A549 (cell line): Measurements from ENCODE around the gene BCL3.

ENCODE experiments used
- CBX2 ChIP-seq: fragments of 200-600 bp; sonication (generic); IDR thresholded peaks from 2 replicates; pipeline ENCODE4 v1.6.1; 2016; ENCODE audit warnings: low read depth, mild to moderate bottlenecking, borderline replicate concordance
- EP300 ChIP-seq, 2 experiments: fragments of >200 bp; sonication (Bioruptor Twin); formaldehyde crosslinking; IDR thresholded peaks; 2 replicates in 1 of 2; 3 replicates in 1 of 2; pipeline ENCODE4 v1.6.1; 2016 to 2017
- ESRRA ChIP-seq: fragments of 150-350 bp; IDR thresholded peaks from 2 replicates; pipeline ENCODE4 v1.6.1; 2014; ENCODE audit warnings: mild to moderate bottlenecking, low read length, borderline replicate concordance
- HDAC2 ChIP-seq: fragments of 200-600 bp; sonication (generic); IDR thresholded peaks from 2 replicates; pipeline ENCODE4 v1.6.1; 2016
- HOXA7 ChIP-seq: fragments of 250-450 bp; sonication (Bioruptor Pico); IDR thresholded peaks from 2 replicates; pipeline ENCODE4 v1.5.0; 2020; ENCODE audit warnings: mild to moderate bottlenecking, moderate library complexity
- JUN ChIP-seq, 2 experiments: fragments of >200 bp; sonication (Bioruptor Twin); formaldehyde crosslinking; IDR thresholded peaks; 2 replicates in 1 of 2; 3 replicates in 1 of 2; pipeline ENCODE4 v1.6.1; 2016 to 2017
- JUNB ChIP-seq: fragments of >200 bp; sonication (Bioruptor Twin); formaldehyde crosslinking; IDR thresholded peaks from 2 replicates; pipeline ENCODE4 v1.6.1; 2016
- KDM5A ChIP-seq: fragments of 200-600 bp; sonication (generic); IDR thresholded peaks from 2 replicates; pipeline ENCODE4 v1.6.1; 2016; ENCODE audit warnings: antibody characterized with exemption, mild to moderate bottlenecking
- NPAS2 ChIP-seq: fragments of 250-450 bp; sonication (Bioruptor Pico); IDR thresholded peaks from 2 replicates; pipeline ENCODE4 v1.8.0; 2022; ENCODE audit warnings: mild to moderate bottlenecking, moderate library complexity, borderline replicate concordance
- POLR2A ChIP-seq: IDR thresholded peaks from 2 replicates; pipeline ENCODE4 v1.6.1; 2012; ENCODE audit warnings: mild to moderate bottlenecking, low read length
- RFX5 ChIP-seq: fragments of 450-650 bp; IDR thresholded peaks from 2 replicates; pipeline ENCODE4 v1.7.1; 2014; ENCODE audit warnings: antibody characterized with exemption, mild to moderate bottlenecking, moderate library complexity
- RNF2 ChIP-seq: fragments of 200-600 bp; sonication (generic); IDR thresholded peaks from 2 replicates; pipeline ENCODE4 v1.6.1; 2016; ENCODE audit warnings: low read depth, mild to moderate bottlenecking, antibody characterized with exemption, moderate library complexity, borderline replicate concordance
- TF ChIP-seq, protein P1 (sequence below): fragments of >200 bp; sonication (Bioruptor Twin); formaldehyde crosslinking; IDR thresholded peaks from 3 replicates; pipeline ENCODE4 v1.5.1; 2016
- TF ChIP-seq, protein P2 (sequence below): IDR thresholded peaks from 2 replicates; pipeline ENCODE4 v1.6.1; 2012; ENCODE audit warnings: low read depth, borderline replicate concordance

DNA sequence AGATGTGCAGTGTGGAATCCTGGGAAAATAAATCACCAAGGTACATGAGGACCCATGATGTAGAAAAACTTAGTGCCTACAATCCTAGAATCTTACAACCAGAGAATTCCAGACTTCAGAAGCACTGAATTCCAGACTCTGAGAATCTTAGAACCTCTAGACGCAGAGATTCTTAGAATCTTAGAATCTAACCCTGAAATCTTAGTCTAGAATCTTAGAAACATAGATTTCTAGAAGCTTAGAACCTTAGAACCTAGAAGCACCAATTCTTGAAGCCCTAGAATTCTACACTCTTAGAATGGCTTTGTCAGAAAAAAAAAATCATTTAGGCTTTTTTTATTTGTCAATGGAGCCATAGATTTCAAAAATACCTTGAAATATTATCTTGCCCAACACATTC is 43.5 kb upstream of the BCL3 start:
- TF ChIP-seq, protein P1, sequence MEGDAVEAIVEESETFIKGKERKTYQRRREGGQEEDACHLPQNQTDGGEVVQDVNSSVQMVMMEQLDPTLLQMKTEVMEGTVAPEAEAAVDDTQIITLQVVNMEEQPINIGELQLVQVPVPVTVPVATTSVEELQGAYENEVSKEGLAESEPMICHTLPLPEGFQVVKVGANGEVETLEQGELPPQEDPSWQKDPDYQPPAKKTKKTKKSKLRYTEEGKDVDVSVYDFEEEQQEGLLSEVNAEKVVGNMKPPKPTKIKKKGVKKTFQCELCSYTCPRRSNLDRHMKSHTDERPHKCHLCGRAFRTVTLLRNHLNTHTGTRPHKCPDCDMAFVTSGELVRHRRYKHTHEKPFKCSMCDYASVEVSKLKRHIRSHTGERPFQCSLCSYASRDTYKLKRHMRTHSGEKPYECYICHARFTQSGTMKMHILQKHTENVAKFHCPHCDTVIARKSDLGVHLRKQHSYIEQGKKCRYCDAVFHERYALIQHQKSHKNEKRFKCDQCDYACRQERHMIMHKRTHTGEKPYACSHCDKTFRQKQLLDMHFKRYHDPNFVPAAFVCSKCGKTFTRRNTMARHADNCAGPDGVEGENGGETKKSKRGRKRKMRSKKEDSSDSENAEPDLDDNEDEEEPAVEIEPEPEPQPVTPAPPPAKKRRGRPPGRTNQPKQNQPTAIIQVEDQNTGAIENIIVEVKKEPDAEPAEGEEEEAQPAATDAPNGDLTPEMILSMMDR = no peak
- TF ChIP-seq, protein P2, sequence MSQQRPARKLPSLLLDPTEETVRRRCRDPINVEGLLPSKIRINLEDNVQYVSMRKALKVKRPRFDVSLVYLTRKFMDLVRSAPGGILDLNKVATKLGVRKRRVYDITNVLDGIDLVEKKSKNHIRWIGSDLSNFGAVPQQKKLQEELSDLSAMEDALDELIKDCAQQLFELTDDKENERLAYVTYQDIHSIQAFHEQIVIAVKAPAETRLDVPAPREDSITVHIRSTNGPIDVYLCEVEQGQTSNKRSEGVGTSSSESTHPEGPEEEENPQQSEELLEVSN = no peak
- TF ChIP-seq KDM5A (no peak), RFX5 (no peak), CBX2 (no peak), HOXA7 (CRISPR knock-in tag) (no peak), JUN (IDR thresholded peaks at IDR 0.05) (no peak), POLR2A (no peak), RNF2 (no peak), ESRRA (no peak), NPAS2 (CRISPR knock-in tag) (no peak), HDAC2 (no peak), EP300 (IDR thresholded peaks at IDR 0.05) (no peak), JUNB (no peak)
